Measurements from ENCODE around the gene DDIT3. TPM values are rescaled to one million over a fixed set of nuclear protein-coding genes. Genes with fewer than 3 reads are reported as not detected.
A peak's percentile ranks its signal among the peaks of the same experiment; 100 is the strongest.

The DDIT3 gene
- polyA plus RNA-seq, 3 donors: 27.4 to 30.6 (median 28.1) TPM

DNA sequence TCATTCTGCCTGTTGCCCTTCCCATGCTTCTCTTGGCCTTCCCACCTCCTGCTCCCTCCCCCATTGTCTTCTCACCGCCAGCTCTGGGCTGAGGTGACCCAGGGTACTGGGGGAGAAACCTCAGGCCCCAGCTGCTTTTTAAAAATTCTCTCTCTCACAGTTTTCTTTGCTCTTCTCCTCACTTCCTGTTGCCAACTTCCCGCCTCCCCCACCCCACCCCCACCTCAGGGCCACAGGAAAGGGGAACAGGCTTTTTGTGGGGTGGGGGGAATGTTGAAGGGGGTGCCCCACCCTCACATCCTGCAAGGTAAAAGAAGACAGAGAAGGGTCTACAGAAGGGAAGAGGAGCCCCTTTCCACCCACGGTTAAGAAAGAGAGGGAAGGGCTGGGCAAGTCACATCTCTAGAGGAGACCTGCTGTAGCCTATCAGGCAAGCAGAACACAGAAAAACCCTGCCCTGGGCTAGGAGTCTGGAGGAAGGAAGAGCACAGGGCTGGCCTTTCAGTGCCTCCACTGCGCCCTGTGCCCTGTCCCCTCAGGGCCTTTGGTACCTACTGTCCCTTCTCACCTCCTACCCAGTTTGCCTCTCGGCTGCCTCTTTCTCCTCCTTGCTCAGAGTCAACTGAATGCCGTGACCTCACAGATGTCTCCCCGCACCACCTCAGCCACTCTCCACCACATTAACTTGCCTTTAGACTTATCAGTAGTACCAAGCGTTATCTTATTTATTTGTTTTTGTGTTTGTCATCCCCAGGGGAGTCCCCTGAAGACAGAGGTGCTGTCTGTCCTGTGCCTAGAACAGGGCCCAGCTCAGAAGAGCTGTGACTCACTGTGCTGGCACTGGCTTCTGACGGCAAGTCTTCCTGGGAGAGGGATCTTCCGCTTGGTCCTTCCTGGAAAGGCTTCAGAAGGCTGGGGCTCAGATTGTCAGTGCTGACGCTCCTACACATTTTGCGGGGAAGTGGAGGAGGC is 42.3 kb downstream of the DDIT3 start:
- H3K27ac ChIP-seq (ENCODE audit: low read depth, low read length): peak overlapping the region; percentile 65
- 41 to 73% (median 45%) methylated on average over 10 to 12 of the region's 12 CpGs for WGBS, 3 donors

DNA sequence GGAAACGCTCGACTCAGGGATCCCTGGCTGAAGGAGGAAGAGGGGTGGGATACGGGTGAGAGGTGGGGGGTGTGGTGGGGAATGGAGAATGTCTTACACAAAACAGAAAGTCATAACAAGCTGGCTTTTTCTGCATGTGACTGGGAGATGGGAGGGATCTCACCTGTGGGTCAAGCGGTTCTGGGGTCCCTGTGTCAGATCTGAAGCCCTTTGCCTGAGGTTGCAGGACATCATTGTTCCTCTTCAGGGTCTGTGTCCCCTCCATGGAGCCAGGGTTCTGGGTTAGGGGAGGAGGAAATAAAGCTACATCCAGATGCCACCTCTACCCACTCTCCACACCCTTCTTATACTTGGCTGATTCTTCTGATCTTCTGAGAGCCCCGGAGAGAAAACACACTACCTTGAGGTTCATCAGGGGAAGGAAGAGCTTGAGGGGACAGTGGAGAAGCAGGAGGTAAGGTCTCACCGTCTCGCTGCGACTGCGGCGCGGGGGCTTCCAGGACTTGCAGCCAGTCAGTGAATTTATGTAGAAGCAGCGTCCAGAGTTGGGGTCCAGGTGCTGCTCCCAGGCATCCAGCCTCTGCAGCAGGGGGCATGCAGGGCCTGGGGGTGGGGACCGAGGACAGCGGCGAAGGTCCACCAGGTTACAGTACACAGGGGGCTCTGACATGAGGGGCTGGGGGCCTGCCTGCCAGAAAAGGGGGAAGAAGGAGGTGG is 43.2 kb downstream of the DDIT3 start:
- H3K27ac ChIP-seq (ENCODE audit: low read depth, low read length): peak overlapping the region; percentile 65
- WGBS, 3 donors: 43 to 80% (median 68%) methylated on average over 15 of the region's 15 CpGs

DNA sequence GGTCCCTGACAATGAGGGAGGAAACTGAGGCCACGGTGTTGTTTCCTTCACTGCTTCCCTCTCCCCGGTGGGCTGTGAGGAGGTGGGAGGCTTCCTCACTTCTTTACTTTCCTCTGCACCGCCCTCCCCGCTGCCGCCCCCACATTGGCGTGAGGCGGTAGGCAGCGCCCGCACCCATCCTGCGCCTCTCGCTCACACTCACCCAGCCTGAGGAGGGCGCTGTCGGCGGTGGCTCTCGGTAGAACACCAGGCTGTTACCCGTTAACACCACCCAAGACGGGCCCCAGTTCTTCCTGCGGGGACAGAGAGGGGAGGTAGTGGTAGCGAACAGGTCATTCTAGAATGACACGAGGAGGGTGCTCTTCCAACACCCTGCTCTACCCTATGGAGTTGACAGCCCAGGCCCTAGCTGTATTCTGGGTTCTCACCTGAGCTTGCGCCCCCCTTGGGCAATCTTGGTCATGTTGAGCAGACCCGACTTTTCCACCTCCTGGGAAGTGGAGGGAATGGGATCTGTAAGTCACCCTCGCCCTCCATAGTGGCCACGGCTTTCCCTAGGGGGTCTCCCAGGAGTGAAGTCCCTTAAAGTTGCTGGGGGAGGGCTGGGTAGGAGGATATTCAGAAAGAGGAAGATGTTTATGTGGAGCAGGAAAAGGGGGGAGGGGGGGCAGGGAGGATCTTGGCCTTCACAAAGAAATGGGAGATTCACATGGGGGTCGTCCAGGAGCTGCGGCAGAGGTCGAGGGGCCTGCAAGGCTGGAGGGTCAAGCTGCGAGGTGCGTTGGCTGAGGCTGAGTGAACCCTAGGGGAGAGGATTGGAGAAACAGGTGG is 43.9 kb downstream of the DDIT3 start:
- H3K27ac ChIP-seq (ENCODE audit: low read depth, low read length): no peak overlapping the region
- 13 to 19% (median 17%) methylated on average over 27 to 29 of the region's 29 CpGs for WGBS, 3 donors

DNA sequence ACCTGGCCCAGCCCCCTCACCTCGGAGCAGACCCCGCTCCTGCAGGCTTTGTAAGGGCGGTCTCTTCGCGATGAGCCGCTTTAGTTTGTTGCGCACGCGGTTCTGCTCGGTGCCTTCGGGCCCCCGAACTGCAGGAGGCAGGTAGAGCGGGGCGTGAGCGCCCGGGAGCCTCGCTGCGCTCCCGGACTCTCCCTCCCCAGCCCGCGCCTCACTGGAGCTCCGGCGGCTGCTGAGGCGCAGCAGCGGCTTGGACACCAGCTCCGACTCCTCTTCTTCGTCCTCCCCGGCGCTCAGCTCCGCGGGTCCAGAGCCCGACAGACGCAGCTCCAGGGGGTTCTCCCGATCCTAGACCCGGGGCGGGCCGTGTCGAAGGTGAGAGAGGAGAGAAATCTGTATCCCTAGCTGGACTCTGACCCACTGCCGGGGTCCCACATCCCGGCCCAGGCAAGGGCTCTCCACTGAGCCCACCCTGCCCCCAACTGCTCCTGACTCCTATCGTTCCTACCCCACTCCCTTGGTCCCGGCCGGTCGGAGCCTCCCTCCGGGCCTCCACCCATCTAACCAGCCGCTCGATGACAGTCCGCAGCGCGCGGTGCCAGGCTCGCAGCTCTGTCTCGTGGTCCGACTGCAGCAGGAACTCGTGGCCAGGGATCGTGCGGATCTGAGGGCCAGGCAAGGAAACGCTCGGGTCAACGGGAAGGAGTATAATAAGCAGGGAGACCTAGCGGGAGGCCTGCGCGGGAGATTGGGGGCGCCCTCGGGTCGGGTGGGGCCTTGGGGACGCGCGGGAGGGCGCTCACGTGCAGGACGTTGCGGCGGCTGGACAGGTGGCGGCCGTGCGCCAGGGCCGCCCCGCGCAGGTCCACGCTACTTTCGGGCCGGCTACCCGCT is 44.8 kb downstream of the DDIT3 start:
- WGBS, 3 donors: 11 to 25% (median 22%) methylated on average over 67 to 84 of the region's 84 CpGs
- no peak overlapping the region for H3K27ac ChIP-seq (ENCODE audit: low read depth, low read length)

DNA sequence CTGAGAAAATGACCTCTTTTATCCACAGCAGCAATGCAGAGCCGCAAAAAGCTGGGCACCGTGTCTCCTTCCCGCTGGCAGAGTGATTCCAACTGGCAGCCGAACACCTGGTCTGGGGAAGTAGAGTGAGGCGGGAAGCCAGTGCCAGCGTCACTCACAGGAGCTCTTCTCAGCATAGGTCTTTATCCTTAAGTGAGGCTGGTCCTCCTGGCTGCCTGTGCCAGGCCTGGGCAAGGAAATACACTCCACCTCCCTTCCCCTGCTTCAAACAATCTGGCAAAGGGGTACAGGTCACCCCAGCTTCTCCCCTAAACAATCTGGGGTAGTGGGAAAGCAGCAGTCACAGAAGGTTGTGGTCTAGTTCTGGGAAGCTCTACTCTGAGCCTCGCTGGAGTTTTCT is 45.5 kb downstream of the DDIT3 start:
- no peak overlapping the region for H3K27ac ChIP-seq (ENCODE audit: low read depth, low read length)
- WGBS, 3 donors: 62 to 83% (median 80%) methylated on average over 7 of the region's 7 CpGs

DNA sequence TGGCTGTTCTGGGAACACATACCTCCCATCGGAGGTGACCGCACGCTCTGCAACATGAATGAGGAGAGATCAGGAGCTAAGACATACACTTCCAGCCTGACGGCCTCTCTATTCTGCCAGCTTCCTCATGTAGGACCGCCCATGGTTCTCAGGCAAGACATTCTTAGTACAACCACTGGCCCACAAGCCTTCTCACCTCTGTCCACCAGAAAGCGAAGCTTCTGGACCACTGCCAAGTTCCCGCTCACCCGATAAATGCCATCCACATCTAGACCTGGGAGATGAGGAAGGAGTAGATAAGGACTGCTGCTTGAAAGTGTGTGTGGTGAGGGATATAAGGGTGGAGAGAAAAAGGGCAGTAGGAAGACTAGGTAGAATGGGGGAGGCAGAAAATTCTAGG is 45.9 kb downstream of the DDIT3 start:
- 75 to 81% (median 78%) methylated on average over 8 of the region's 8 CpGs for WGBS, 3 donors
- H3K27ac ChIP-seq (ENCODE audit: low read depth, low read length): no peak overlapping the region

DNA sequence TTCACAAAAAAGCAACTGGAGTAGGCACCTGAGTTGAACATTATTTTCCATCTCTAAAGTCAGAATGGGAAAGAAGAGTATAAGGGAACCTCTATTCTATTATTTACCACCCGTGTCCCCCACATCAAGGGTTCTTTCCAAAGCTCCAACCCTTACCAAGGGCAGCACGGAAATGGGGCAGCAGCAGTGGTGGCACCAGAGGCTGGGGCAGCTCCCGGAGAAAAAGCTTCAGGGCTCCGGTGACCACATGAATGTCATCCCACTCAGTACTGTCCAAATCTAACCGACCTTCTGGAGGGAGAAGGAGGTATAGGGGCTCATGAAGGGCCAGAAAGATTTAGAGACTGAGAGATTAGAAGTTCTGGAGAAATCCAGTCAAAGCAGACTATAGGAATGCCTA is 46.4 kb downstream of the DDIT3 start:
- 92 to 95% (median 93%) methylated on average over 5 of the region's 5 CpGs for WGBS, 3 donors
- H3K27ac ChIP-seq (ENCODE audit: low read depth, low read length): no peak overlapping the region

DNA sequence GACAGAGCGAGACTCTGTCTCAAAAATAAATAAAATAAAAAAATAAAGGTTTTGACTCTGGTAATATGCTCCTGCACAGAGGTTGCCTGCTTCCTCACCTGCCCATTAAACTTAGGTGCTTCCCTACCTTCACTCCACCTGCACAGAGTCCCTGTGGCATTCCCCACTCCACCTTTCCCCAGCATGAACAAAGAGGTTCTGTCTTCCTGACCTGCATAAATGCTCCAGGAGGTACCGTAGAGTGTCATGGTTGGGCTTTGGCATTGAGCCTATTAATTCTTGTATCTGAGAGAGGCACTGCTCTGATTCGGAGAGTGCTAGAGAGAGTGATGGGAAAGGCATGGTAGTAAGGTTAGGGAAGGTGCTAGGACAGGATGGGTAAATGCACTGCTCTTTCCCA is 46.9 kb downstream of the DDIT3 start:
- 38 to 67% (median 54%) methylated on average over 3 of the region's 3 CpGs for WGBS, 3 donors

DNA sequence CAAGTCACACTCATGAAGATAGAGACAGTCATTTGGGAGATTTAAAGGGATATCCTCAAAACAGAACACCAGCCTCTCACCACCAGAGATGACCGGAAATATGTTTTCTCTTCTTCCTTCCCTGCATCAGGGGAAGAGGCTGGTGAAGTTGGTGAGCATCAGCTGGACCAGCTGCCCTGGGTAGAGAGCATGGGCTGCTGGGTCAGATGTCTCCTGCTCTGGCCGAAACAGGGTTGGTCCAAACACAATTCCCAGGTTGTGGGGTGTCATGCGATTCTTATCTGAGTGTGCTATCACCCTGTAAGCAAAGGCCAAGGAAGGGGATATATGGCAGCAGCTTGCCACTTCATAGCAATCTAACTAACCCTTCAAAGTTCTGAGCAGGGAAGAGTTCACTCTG is 47.9 kb downstream of the DDIT3 start:
- 77 to 91% (median 89%) methylated on average over 3 of the region's 3 CpGs for WGBS, 3 donors
- H3K27ac ChIP-seq (ENCODE audit: low read depth, low read length): no peak overlapping the region

More for the DNA sequence above, 46.9 kb downstream of the DDIT3 start:
- no peak overlapping the region for H3K27ac ChIP-seq (ENCODE audit: low read depth, low read length)

DNA sequence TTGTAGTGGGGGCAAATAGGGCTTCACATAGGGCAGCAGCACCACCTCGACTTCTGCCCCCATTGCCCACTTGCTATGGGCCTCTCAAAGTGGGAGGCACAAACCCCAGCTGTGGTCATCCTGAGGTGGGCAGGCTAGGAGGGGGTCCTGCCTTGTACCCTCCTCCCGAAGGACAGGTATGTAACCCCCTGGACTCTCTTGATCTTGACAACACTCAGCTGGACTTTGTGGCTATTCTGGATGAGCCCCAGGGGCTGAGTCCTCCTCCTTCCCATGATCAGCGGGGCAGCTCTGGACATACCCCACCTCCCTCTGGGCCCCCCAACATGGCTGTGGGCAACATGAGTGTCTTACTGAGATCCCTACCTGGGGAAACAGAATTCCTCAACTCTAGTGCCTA is 48.7 kb downstream of the DDIT3 start:
- 86 to 94% (median 88%) methylated on average over 3 of the region's 3 CpGs for WGBS, 3 donors
- no peak overlapping the region for H3K27ac ChIP-seq (ENCODE audit: low read depth, low read length)

DNA sequence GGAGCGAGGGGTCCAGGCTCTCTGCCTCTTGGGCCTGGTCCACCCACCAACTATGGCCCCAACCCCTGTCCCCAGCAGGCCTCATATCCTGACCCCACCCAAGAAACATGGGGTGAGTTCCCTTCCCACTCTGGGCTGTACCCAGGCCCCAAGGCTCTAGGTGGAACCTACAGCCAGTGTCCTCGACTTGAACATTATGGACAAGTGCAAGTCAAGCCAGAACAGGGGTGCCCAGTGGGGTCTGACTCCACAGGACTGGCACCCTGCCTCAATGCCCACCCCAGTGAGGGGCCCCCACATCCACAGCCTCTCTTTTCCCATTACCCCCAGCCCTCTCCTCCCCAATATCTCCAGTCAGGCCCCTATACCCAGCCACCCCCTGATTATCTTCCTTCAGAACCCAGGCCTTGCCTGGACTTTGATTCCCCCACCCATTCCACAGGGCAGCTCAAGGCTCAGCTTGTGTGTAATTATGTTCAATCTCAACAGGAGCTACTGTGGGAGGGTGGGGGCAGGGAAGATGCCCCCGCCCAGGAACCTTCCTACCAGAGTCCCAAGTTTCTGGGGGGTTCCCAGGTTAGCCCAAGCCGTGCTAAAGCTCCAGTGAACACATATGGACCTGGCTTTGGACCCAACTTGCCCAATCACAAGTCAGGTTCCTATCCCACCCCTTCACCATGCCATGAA is 49.2 kb downstream of the DDIT3 start:
- no peak overlapping the region for H3K27ac ChIP-seq (ENCODE audit: low read depth, low read length)
- 87 to 94% (median 94%) methylated on average over 4 of the region's 4 CpGs for WGBS, 3 donors

DNA sequence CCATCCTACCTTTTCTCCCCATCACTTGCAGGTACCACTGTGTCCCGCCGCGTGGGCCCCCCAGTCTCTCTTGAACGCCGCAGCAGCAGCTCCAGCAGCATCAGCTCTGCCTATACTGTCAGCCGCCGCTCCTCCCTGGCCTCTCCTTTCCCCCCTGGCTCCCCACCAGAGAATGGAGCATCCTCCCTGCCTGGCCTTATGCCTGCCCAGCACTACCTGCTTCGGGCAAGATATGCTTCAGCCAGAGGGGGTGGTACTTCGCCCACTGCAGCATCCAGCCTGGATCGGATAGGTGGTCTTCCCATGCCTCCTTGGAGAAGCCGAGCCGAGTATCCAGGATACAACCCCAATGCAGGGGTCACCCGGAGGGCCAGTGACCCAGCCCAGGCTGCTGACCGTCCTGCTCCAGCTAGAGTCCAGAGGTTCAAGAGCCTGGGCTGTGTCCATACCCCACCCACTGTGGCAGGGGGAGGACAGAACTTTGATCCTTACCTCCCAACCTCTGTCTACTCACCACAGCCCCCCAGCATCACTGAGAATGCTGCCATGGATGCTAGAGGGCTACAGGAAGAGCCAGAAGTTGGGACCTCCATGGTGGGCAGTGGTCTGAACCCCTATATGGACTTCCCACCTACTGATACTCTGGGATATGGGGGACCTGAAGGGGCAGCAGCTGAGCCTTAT is 49.9 kb downstream of the DDIT3 start:
- H3K27ac ChIP-seq (ENCODE audit: low read depth, low read length): no peak overlapping the region
- WGBS, 3 donors: 89 to 95% (median 95%) methylated on average over 14 of the region's 14 CpGs

DNA sequence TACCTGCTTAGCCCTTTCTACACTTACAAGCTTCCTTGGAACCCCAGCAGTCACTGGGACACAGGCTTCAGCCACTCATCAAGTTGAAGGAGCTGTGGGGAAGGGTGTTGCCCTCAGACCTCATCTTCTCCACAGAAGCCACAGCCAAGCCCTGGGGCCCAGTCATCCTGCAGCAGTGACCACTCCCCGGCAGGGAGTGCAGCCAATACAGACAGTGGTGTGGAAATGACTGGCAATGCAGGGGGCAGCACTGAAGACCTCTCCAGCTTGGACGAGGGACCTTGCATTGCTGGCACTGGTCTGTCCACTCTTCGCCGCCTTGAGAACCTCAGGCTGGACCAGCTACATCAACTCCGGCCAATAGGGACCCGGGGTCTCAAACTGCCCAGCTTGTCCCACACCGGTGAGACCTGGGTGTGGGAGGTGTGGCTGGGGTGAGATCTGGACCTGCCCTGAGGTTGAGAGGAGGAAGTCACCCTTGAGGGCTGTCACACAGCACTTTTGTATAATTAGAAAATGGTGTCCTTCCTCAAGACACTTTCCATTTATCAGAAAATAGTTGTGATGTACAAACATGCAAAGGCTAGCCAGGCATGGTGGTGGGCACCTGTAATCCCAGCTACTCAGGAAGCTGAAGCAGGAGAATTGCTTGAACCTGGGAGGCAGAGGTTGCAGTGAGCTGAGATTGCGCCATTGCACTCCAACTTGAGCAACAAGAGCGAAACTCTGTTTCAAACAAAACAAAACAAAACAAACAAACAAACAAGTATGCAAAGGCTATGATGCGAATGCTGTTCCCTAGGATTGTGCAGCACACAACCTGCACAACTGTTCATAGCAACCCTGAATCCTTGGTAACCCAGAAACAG is 50.8 kb downstream of the DDIT3 start:
- H3K27ac ChIP-seq (ENCODE audit: low read depth, low read length): no peak overlapping the region
- 81 to 83% (median 82%) methylated on average over 10 of the region's 10 CpGs for WGBS, 3 donors

DNA sequence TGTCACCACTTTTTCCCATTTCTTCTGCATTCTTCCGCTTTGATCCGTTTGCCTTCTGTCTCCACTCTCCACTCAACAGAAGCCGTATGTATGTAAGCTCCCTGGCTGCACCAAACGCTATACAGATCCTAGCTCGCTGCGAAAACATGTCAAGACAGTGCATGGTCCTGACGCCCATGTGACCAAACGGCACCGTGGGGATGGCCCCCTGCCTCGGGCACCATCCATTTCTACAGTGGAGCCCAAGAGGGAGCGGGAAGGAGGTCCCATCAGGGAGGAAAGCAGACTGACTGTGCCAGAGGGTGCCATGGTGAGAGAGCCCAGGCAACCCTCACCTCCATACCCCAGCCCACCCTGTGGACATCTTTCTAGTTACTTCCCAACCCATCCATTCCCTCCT is 52.4 kb downstream of the DDIT3 start:
- no peak overlapping the region for H3K27ac ChIP-seq (ENCODE audit: low read depth, low read length)
- WGBS, 3 donors: 70 to 87% (median 87%) methylated on average over 11 of the region's 11 CpGs

DNA sequence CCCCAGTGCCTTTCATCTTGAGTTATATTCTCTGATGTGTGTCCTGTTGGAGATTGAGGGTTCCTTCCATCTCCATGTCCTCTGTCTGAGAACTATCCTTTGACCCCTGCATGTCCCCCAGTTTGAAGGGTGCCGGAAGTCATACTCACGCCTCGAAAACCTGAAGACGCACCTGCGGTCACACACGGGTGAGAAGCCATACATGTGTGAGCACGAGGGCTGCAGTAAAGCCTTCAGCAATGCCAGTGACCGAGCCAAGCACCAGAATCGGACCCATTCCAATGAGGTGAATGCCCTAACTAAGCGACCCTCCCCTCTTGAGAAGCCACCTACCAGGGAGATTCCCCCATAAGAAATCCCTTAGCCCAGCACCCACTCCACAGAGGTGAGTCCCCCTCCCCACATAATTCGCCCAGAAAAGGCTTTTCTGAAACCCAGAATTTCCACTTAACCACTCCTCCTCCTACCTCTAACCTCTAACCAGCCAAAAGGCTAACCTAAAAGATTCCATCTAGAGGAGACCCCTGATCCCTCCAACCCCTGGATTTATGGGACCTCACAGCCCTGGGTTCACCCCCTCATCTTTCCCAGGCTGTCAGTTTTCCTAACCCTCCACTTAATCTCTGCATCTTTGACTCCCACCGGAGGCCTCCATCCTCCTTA is 53.0 kb downstream of the DDIT3 start:
- WGBS, 3 donors: 76 to 90% (median 86%) methylated on average over 12 of the region's 12 CpGs

More for the DNA sequence above, 53.0 kb downstream of the DDIT3 start:
- no peak overlapping the region for H3K27ac ChIP-seq (ENCODE audit: low read depth, low read length)
